Esophagus muscularis mucosa (tissue), 4 donors: ENCODE results near the gene LRP10. TPM values are rescaled to one million over a fixed set of nuclear protein-coding genes. Genes with fewer than 3 reads are reported as not detected.

Source experiments
- DNase-seq: peaks from one replicate; pipeline ENCODE4 v3.0.0-alpha.2; 2017; ENCODE audit errors: extremely low spot score
- H3K27ac ChIP-seq, 4 donors: fragments of 200-600 bp; sonication (generic); replicated peaks in 1 of 4; 1 replicate in 3 of 4; 2 replicates in 1 of 4; pipeline ENCODE4 v1.5.1; 2016 to 2019; ENCODE audit warnings: mild to moderate bottlenecking in 1 of 4
- H3K27me3 ChIP-seq, 4 donors: fragments of 200-600 bp; sonication (generic); one replicate each; pipeline versions ENCODE4 v1.5.1 to v1.6.0; 2016 to 2019
- H3K36me3 ChIP-seq, 4 donors: fragments of 200-600 bp; sonication (generic); one replicate each; pipeline ENCODE4 v1.5.1; 2016 to 2019
- H3K4me1 ChIP-seq, 4 donors: fragments of 200-600 bp; sonication (generic); one replicate each; pipeline ENCODE4 v1.5.1; 2016 to 2019
- H3K4me3 ChIP-seq, 4 donors: fragments of 200-600 bp; sonication (generic); 1 replicate in 2 of 4; 2 replicates in 2 of 4; pipeline ENCODE4 v1.5.1; 2016 to 2019; ENCODE audit warnings: mild to moderate bottlenecking in 4 of 4, moderate library complexity in 1 of 4
- H3K9me3 ChIP-seq, 4 donors: fragments of 200-600 bp; sonication (generic); 1 replicate in 3 of 4; 2 replicates in 1 of 4; pipeline ENCODE4 v1.5.1; 2016 to 2019
- CTCF ChIP-seq, 3 experiments: fragments of 200-600 bp in 2 of 3; fragments of 450-650 bp in 1 of 3; sonication (generic) in 2 of 3; IDR thresholded peaks; one replicate each; pipeline ENCODE4 v1.5.1; 2017 to 2019; ENCODE audit warnings: antibody characterized with exemption in 3 of 3, mild to moderate bottlenecking in 2 of 3, moderate library complexity in 1 of 3
- EP300 ChIP-seq: sonication (generic); formaldehyde crosslinking; IDR thresholded peaks from one replicate; pipeline ENCODE4 v1.6.1; 2017; ENCODE audit warnings: antibody characterized with exemption
- POLR2A ChIP-seq: fragments of 450-650 bp; IDR thresholded peaks from one replicate; pipeline ENCODE4 v1.6.1; 2017; ENCODE audit warnings: antibody characterized with exemption, moderate library complexity, mild to moderate bottlenecking, low read depth
- POLR2AphosphoS5 ChIP-seq, 2 donors: sonication (generic); formaldehyde crosslinking; IDR thresholded peaks; one replicate each; pipeline ENCODE4 v1.6.1; 2017; ENCODE audit warnings: antibody characterized with exemption in 2 of 2
- WGBS: methylation state at CpG from one replicate; pipeline ENCODE4 v1.1.5; 2018; 5-methylcytosine and 5-hydroxymethylcytosine counted together
- intact Hi-C: fragments of 100-400 bp; cut with DNase I; formaldehyde crosslinking; loops from one replicate; pipeline ENCODE4 v1.15.1; 2023
- total RNA-seq, 4 donors: library from RNA; depleted of rRNA; stranded (reverse); fragments of >200 nt; gene quantifications; one replicate each; pipeline versions ENCODE4 v1.1.0 to v1.2.1, GENCODE V29; 2016

LRP10 gene
- total RNA-seq, 4 donors from 2014 or later = 111 to 279 (median 197) TPM

GRCh38 chr14:22836301-22837113 lies 35.0 kb upstream of the LRP10 start, which contains the start of gene MMP14:
Gene MMP14 (plus strand): TSS chr14:22836585. CDS start chr14:22836818, 233 bp downstream.
- no peaks in the 10 kb centered on the region for H3K9me3 ChIP-seq
- H3K4me3 ChIP-seq = peak within 1 kb of the TSS; percentile 84 to 94 (median 90)
- peak within 1 kb of the TSS; percentile 93 to 97 (median 95) for H3K27ac ChIP-seq
- H3K36me3 ChIP-seq = peaks cover 11 to 32% (median 28%) of the 10 kb centered on the region in 4 donors
- 2% methylated on average over 33 of the region's 46 CpGs for WGBS
- H3K4me1 ChIP-seq = peaks cover 24 to 51% (median 45%) of the 10 kb centered on the region in 4 donors
- no peaks in the 10 kb centered on the region for H3K27me3 ChIP-seq
- intact Hi-C loops = loop anchor here (2.0 kb wide), 1 partner anchor 14 kb away; no protein-coding TSS in a partner anchor
- peak; percentile 96 for DNase-seq
- peak; percentile 86 to 93 for TF ChIP-seq POLR2AphosphoS5 (IDR thresholded peaks at IDR 0.05)
- peak; percentile 44 to 63 (median 53) for TF ChIP-seq CTCF (IDR thresholded peaks at IDR 0.05)
- TF ChIP-seq POLR2A = peak; percentile 72
- TF ChIP-seq EP300 = no peak

GRCh38 chr14:22837114-22837749 lies 34.3 kb upstream of the LRP10 start:
- no peak for DNase-seq
- 2% methylated on average over 44 of the region's 57 CpGs for WGBS
- Histone ChIP-seq H3K27ac (peak overlapping the region; percentile 93 to 97 (median 95)), H3K27me3 (no peaks in the 10 kb centered on the region), H3K4me3 (peak overlapping the region; percentile 84 to 94 (median 90)), H3K4me1 (peaks cover 24 to 58% (median 52%) of the 10 kb centered on the region in 4 donors), H3K36me3 (peaks cover 17 to 39% (median 35%) of the 10 kb centered on the region in 4 donors), H3K9me3 (no peaks in the 10 kb centered on the region)
- intact Hi-C loops = loop anchor here (2.0 kb wide), 1 partner anchor 14 kb away; no protein-coding TSS in a partner anchor
- TF ChIP-seq EP300 = no peak
- no peak for TF ChIP-seq CTCF (IDR thresholded peaks at IDR 0.05)
- TF ChIP-seq POLR2AphosphoS5 (IDR thresholded peaks at IDR 0.05) = peak in 1 of 2 donors; percentile 52

- intact Hi-C loops = loop anchor here (2.0 kb wide), 1 partner anchor 13 kb away; no protein-coding TSS in a partner anchor
- H3K9me3 ChIP-seq = no peaks in the 10 kb centered on the region
- no peaks in the 10 kb centered on the region for H3K27me3 ChIP-seq
- H3K27ac ChIP-seq = peak overlapping the region; percentile 93 to 97 (median 95)
- peak overlapping the region; percentile 84 to 94 (median 90) for H3K4me3 ChIP-seq
- H3K36me3 ChIP-seq = peaks cover 24 to 46% (median 41%) of the 10 kb centered on the region in 4 donors
- peak; percentile 46 to 84 for TF ChIP-seq POLR2AphosphoS5 (IDR thresholded peaks at IDR 0.05)
- TF ChIP-seq CTCF (IDR thresholded peaks at IDR 0.05) = no peak
- TF ChIP-seq EP300 = no peak
- peak; percentile 45 for TF ChIP-seq POLR2A
- H3K4me1 ChIP-seq = peaks cover 24 to 65% (median 59%) of the 10 kb centered on the region in 4 donors
- DNase-seq = no peak
- WGBS = 19% methylated on average over 14 of the region's 25 CpGs
These were observed 33.6 kb upstream of the LRP10 start for GRCh38 chr14:22837750-22838538.

DNA sequence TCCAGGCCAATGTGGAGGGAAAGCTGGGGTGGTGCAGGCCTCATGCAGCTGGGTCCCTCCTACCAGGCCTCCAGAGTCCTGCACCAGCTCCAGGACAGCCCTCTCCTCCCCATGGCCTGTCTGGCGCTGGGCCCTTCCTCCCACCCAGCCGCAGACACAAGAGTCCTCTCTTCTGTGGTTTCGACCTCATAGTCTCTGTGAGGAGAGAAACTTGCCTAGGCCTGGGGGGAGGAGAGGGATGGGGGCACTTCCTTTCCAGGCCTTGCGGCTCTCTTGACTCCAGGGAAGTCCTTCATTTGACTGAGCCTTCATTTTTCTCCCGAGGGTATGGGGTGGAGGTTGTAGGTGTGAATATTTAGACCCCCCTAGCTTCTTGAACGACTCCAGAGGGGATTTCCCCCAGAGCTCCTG lies 32.9 kb upstream of the LRP10 start:
- Histone ChIP-seq H3K36me3 (peaks cover 29 to 48% (median 42%) of the 10 kb centered on the region in 4 donors), H3K4me1 (peaks cover 24 to 67% (median 64%) of the 10 kb centered on the region in 4 donors), H3K27me3 (no peaks in the 10 kb centered on the region), H3K4me3 (peak overlapping the region; percentile 84 to 94 (median 90)), H3K27ac (peak overlapping the region; percentile 93 to 97 (median 95)), H3K9me3 (no peaks in the 10 kb centered on the region)
- 14% methylated on average over 6 of the region's 6 CpGs for WGBS
- intact Hi-C loops = no loop called here
- DNase-seq = no peak
- TF ChIP-seq CTCF (IDR thresholded peaks at IDR 0.05) (no peak), EP300 (no peak), POLR2A (no peak), POLR2AphosphoS5 (IDR thresholded peaks at IDR 0.05) (no peak)
